RWPE2 (cell line): ENCODE results near the gene UPB1.

Experiments used
- ATAC-seq: fragments of 200-7000 bp; cut with Tn5 transposase; 3 replicates; pipeline ENCODE4 v1.9.1; 2021; ENCODE audit warnings: low read depth
- DNase-seq: peaks from one replicate; pipeline ENCODE4 v3.0.0-alpha.2; 2020; ENCODE audit warnings: low spot score
- H3K27ac ChIP-seq: fragments of 450-650 bp; 2 replicates; pipeline ENCODE4 v1.5.1; 2017; ENCODE audit warnings: mild to moderate bottlenecking; ENCODE audit not compliant: poor library complexity, severe bottlenecking
- H3K27me3 ChIP-seq: fragments of 250-450 bp; sonication (Bioruptor Pico); 2 replicates; pipeline ENCODE4 v1.5.1; 2021; ENCODE audit warnings: mild to moderate bottlenecking, moderate library complexity; ENCODE audit not compliant: insufficient read depth, poor library complexity, severe bottlenecking
- H3K36me3 ChIP-seq: fragments of 250-450 bp; sonication (Bioruptor Pico); 2 replicates; pipeline ENCODE4 v1.5.1; 2020; ENCODE audit warnings: low read depth, mild to moderate bottlenecking, moderate library complexity
- H3K4me1 ChIP-seq: fragments of 250-450 bp; sonication (Bioruptor Pico); 2 replicates; pipeline ENCODE4 v1.5.1; 2021; ENCODE audit warnings: mild to moderate bottlenecking, moderate library complexity; ENCODE audit not compliant: insufficient read depth, poor library complexity, severe bottlenecking
- H3K4me3 ChIP-seq: fragments of 250-450 bp; sonication (Bioruptor Pico); 2 replicates; pipeline ENCODE4 v1.5.1; 2021; ENCODE audit warnings: mild to moderate bottlenecking, moderate library complexity; ENCODE audit not compliant: severe bottlenecking
- H3K9me3 ChIP-seq: fragments of 250-450 bp; sonication (Bioruptor Pico); 2 replicates; pipeline ENCODE4 v1.5.1; 2021; ENCODE audit warnings: mild to moderate bottlenecking, moderate library complexity; ENCODE audit not compliant: severe bottlenecking
- CTCF ChIP-seq: fragments of 450-650 bp; IDR thresholded peaks from one replicate; pipeline ENCODE4 v1.5.1; 2017; ENCODE audit warnings: mild to moderate bottlenecking, moderate library complexity; ENCODE audit not compliant: poor library complexity, severe bottlenecking

UPB1 gene

GRCh38 chr22:24565077-24565476 is 69.9 kb downstream of the UPB1 start:
- Histone ChIP-seq H3K27ac (no peak overlapping the region), H3K4me3 (no peak overlapping the region), H3K36me3 (peaks cover 74% of the 10 kb centered on the region), H3K27me3 (no peaks in the 10 kb centered on the region), H3K4me1 (no peaks in the 10 kb centered on the region), H3K9me3 (no peaks in the 10 kb centered on the region)
- TF ChIP-seq CTCF = no peak
- ATAC-seq (no peak), DNase-seq (no peak)

GRCh38 chr22:24566899-24567511 is 71.9 kb downstream of the UPB1 start:
- H3K9me3 ChIP-seq = no peaks in the 10 kb centered on the region
- H3K36me3 ChIP-seq = peaks cover 81% of the 10 kb centered on the region
- H3K27ac ChIP-seq = no peak overlapping the region
- no peak overlapping the region for H3K4me3 ChIP-seq
- H3K4me1 ChIP-seq = no peaks in the 10 kb centered on the region
- H3K27me3 ChIP-seq = no peaks in the 10 kb centered on the region
- DNase-seq (no peak), ATAC-seq (no peak)
- TF ChIP-seq CTCF = no peak

- Histone ChIP-seq H3K4me3 (no peak overlapping the region), H3K27me3 (no peaks in the 10 kb centered on the region), H3K9me3 (no peaks in the 10 kb centered on the region), H3K36me3 (peaks cover 81% of the 10 kb centered on the region), H3K27ac (no peak overlapping the region), H3K4me1 (no peaks in the 10 kb centered on the region)
- ATAC-seq = no peak
- TF ChIP-seq CTCF = no peak
- DNase-seq = no peak
Observed at GRCh38 chr22:24567668-24568067, 72.5 kb downstream of the UPB1 start.

GRCh38 chr22:24571266-24571665 is 76.1 kb downstream of the UPB1 start:
- ATAC-seq = no peak
- H3K36me3 ChIP-seq = peaks cover 77% of the 10 kb centered on the region
- DNase-seq = no peak
- H3K4me3 ChIP-seq = no peak overlapping the region
- H3K27me3 ChIP-seq = no peaks in the 10 kb centered on the region
- no peaks in the 10 kb centered on the region for H3K4me1 ChIP-seq
- H3K9me3 ChIP-seq = no peaks in the 10 kb centered on the region
- H3K27ac ChIP-seq = no peak overlapping the region
- no peak for TF ChIP-seq CTCF

- no peak overlapping the region for H3K27ac ChIP-seq
- TF ChIP-seq CTCF = no peak
- ATAC-seq = no peak
- H3K4me3 ChIP-seq = no peak overlapping the region
- H3K4me1 ChIP-seq = peaks cover 32% of the 10 kb centered on the region
- no peak for DNase-seq
- H3K36me3 ChIP-seq = peaks cover 46% of the 10 kb centered on the region
- no peaks in the 10 kb centered on the region for H3K27me3 ChIP-seq
- H3K9me3 ChIP-seq = no peaks in the 10 kb centered on the region
Observed at GRCh38 chr22:24576778-24577177, 81.6 kb downstream of the UPB1 start.
